ENCODE measurements around the gene S1PR5.

S1PR5 gene

GRCh38 chr19:10464456-10464855 lies 52.8 kb downstream of the S1PR5 start:
- DNase-seq = no peak

Measured in stimulated activated CD4-positive, alpha-beta T cell treated with anti-CD3 and anti-CD28 coated beads, Interleukin-2, amount 100 ng/mL, for 24 hours (primary cell).